ENCODE results near the gene KDM2B. TPM values are rescaled to one million over a fixed set of nuclear protein-coding genes. Genes with fewer than 3 reads are reported as not detected.

The KDM2B gene
- total and polyA plus RNA-seq, 2 of the 8 experiments (the other 6 are each of a cell fraction or from before 2014, with no cell fraction given), result 111 to 162 TPM

DNA sequence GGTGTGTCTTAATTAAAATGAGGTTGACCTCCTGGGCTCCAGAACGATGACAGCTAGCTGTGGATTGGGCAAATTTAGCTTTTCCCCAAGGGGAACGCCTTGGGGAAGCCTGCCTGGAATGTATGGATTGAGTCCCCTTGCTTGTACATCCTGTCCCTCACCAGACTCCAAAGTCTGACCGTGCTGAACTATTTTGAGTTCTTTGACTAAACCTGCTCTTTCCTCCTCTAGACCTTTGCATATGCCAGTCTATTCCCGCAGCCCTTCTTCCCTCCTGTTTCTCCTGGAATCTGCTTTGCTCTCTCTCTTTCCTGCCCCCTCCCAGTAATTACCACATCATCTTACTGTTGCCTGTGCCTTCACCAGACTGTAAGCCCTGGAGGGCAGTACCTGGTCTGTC, 11.5 kb upstream of the KDM2B start:
- Histone ChIP-seq H2BK20ac (ENCODE audit: low read length) (no peak overlapping the region), H3K4me2 (ENCODE audit: insufficient read depth in 1 of 2, low read depth in 2 of 2, low read length in 2 of 2) (no peak overlapping the region), H2AK5ac (ENCODE audit: low read depth, low read length) (no peak overlapping the region), H3K27me3 (replicated peaks in 1 of 4; ENCODE audit: control insufficient read depth in 3 of 4, extremely low read depth in 1 of 4, insufficient read depth in 3 of 4, low read length in 3 of 4) (no peaks in the 10 kb centered on the region), H3K18ac (ENCODE audit: extremely low read depth, low read length) (no peak overlapping the region), H3K14ac (ENCODE audit: insufficient read length) (no peak overlapping the region), H3K23me2 (ENCODE audit: low read depth, low read length) (no peaks in the 10 kb centered on the region), H3K9me3 (ENCODE audit: insufficient read depth in 2 of 2, low read depth in 1 of 2, low read length in 1 of 2) (no peaks in the 10 kb centered on the region), H2BK5ac (ENCODE audit: low read depth, low read length) (no peak overlapping the region), H3K27ac (ENCODE audit: low read depth, low read length) (no peak overlapping the region), H3K4me1 (replicated peaks in 1 of 4; ENCODE audit: control insufficient read depth in 3 of 4, insufficient read depth in 4 of 4, low read length in 3 of 4) (peaks cover 2 to 10% (median 6%) of the 10 kb centered on the region in 4 experiments; a peak in 4 of 7 replicates), H4K8ac (ENCODE audit: extremely low read depth, insufficient read depth, low read length) (no peak overlapping the region), H3K36me3 (ENCODE audit: control insufficient read depth in 2 of 4, insufficient read depth in 4 of 4, low read length in 3 of 4) (peaks cover 0 to 15% (median 0%) of the 10 kb centered on the region in 4 experiments; a peak in 3 of 8 replicates), H3K79me1 (ENCODE audit: low read depth, low read length) (no peaks in the 10 kb centered on the region; the same call in 1 of the 2 replicates), H3K9ac (replicated peaks in 1 of 4; ENCODE audit: extremely low read depth in 1 of 4, low read depth in 3 of 4, low read length in 3 of 4) (no peak overlapping the region), H3K79me2 (ENCODE audit: control insufficient read depth in 1 of 2, insufficient read depth in 2 of 2, low read length in 2 of 2) (peaks cover 0 to 2% of the 10 kb centered on the region in 2 experiments; a peak in 2 of 4 replicates), H2BK15ac (ENCODE audit: low read length) (peak overlapping the region; percentile 97), H2BK120ac (replicated peaks; ENCODE audit: low read depth, low read length) (no peak overlapping the region), H3K4me3 (ENCODE audit: extremely low read depth in 1 of 4, insufficient read depth in 2 of 4, low read depth in 3 of 4, low read length in 4 of 4) (no peak overlapping the region), H3K56ac (replicated peaks; ENCODE audit: insufficient read length, low read depth, low read length) (no peak overlapping the region), H2AFZ (ENCODE audit: low read length) (no peak overlapping the region), H3K4ac (replicated peaks; ENCODE audit: insufficient read length, low read depth, low read length) (no peak overlapping the region), H4K5ac (ENCODE audit: insufficient read length, low read depth, low read length) (no peak overlapping the region), H3K23ac (ENCODE audit: insufficient read length) (no peak overlapping the region), H2BK12ac (ENCODE audit: low read depth, low read length) (no peak overlapping the region), H4K91ac (replicated peaks; ENCODE audit: insufficient read length, low read length) (no peak overlapping the region), H4K20me1 (replicated peaks in 1 of 2; ENCODE audit: control insufficient read depth in 1 of 2, insufficient read depth in 2 of 2, low read length in 2 of 2) (no peaks in the 10 kb centered on the region)
- no peak for FAIRE-seq
- WGBS, 2 experiments (ENCODE audit: extremely low coverage in 1 of 2, insufficient coverage in 1 of 2, insufficient read length in 1 of 2, insufficient replicate concordance in 2 of 2, low coverage in 1 of 2, low lambda C conversion rate in 2 of 2, missing lambda C conversion rate in 1 of 2), result 89% methylated on average over 4 of the region's 4 CpGs; no CpG with 5 or more reads in 1 of the 2 experiments
- DNase-seq (ENCODE audit: low read depth in 1 of 2, low spot score in 2 of 2), result no peak
- POLR2A ChIA-PET (ENCODE audit: partially characterized antibody), result interaction anchor here (0.6 to 2.8 kb wide), 7 partner anchors 9 to 25 kb away, joined by 3 to 24 read pairs (median 8); partner anchors contain the start of gene KDM2B
- TF ChIP-seq SIN3A (conservative IDR thresholded peaks at IDR 0.05 in 1 of 2, IDR thresholded peaks at IDR 0.05 in 1 of 2; ENCODE audit: low read depth in 1 of 2, low read length in 2 of 2) (no peak), ZNF274 (IDR thresholded peaks at IDR 0.05; ENCODE audit: borderline replicate concordance, extremely low read depth, low read length) (no peak), ATF3 (IDR thresholded peaks at IDR 0.05; ENCODE audit: insufficient read depth, low read depth, low read length) (no peak), CEBPB (IDR thresholded peaks at IDR 0.05; ENCODE audit: low read depth, low read length) (no peak), CHD2 (IDR thresholded peaks at IDR 0.05; ENCODE audit: low read length) (no peak), SP1 (IDR thresholded peaks at IDR 0.05; ENCODE audit: low read depth, low read length) (no peak), SIX5 (IDR thresholded peaks at IDR 0.05; ENCODE audit: low read depth, low read length) (no peak), NANOG (IDR thresholded peaks at IDR 0.05; ENCODE audit: insufficient read depth, low read depth, low read length, poor library complexity, severe bottlenecking) (no peak), HDAC6 (IDR thresholded peaks at IDR 0.05; ENCODE audit: low read depth, low read length) (no peak)
- CTCF ChIA-PET (ENCODE audit: partially characterized antibody), result interaction anchor here (0.5 to 1.7 kb wide), 6 partner anchors 10 to 1053 kb away, joined by 3 to 9 read pairs (median 4); no protein-coding TSS in a partner anchor
